Cortex of kidney (tissue), 1 donor: ENCODE results near the gene FHL2.

Experiments used
- DNase-seq: peaks from one replicate; lab custom pipeline; 2025; lab: John Stamatoyannopoulos, UW

Gene FHL2

DNA sequence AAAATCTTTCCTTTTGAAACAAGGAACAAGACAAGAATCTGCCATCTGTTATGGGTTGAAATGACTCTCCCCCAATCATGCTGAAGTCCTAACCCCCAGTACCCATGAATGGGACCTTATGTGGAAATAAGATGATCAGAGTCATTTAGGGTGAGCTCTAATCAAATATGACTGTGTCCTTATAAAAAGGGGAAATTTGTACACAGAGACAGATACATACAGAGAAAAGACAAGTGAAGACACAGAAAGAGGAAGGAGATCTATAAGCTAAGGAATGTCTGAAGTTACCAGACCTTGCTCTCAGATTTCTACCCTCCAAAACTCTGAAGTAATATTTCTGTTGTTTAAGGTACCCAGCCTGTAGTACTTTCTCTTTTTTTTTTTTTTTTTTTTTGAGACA, 85.0 kb downstream of the FHL2 start:
- no peak for DNase-seq
